SK-N-SH treated with all-trans-retinoic acid at 6 μM for 48 hours (cell line): ENCODE measurements around the gene RNF115.
"Not testable (repeated sequence)": the region's sequence is repeated elsewhere in the genome, so short reads cannot be mapped to it uniquely, and the experiment has no call there.

ENCODE experiments used
- ATAC-seq: fragments of 200-7000 bp; cut with Tn5 transposase; 3 replicates; pipeline ENCODE4 v1.9.1; 2020; ENCODE audit warnings: mild to moderate bottlenecking, moderate library complexity
- ARNTL ChIP-seq: fragments of 450-650 bp; formaldehyde crosslinking; IDR thresholded peaks from 2 replicates; pipeline ENCODE4 v1.5.0; 2020; ENCODE audit warnings: low read depth, mild to moderate bottlenecking, moderate library complexity, borderline replicate concordance
- ISL1 ChIP-seq: fragments of 250-450 bp; sonication (Bioruptor Pico); IDR thresholded peaks from 2 replicates; pipeline ENCODE4 v2.1.2; 2022; ENCODE audit warnings: mild to moderate bottlenecking, moderate library complexity
- SNAI2 ChIP-seq: fragments of 250-450 bp; sonication (Bioruptor Pico); IDR thresholded peaks from 2 replicates; pipeline ENCODE4 v1.5.0; 2020; ENCODE audit warnings: mild to moderate bottlenecking, moderate library complexity
- TOX ChIP-seq: fragments of 250-450 bp; sonication (Bioruptor Pico); IDR thresholded peaks from 2 replicates; pipeline ENCODE4 v1.8.0; 2021; ENCODE audit warnings: mild to moderate bottlenecking, moderate library complexity, borderline replicate concordance
- ZC3H10 ChIP-seq: fragments of 250-450 bp; sonication (Bioruptor Pico); IDR thresholded peaks from 2 replicates; pipeline ENCODE4 v1.5.1; 2021; ENCODE audit warnings: mild to moderate bottlenecking, moderate library complexity
- ZFP30 ChIP-seq: fragments of 450-650 bp; formaldehyde crosslinking; IDR thresholded peaks from 2 replicates; pipeline ENCODE4 v1.5.0; 2022; ENCODE audit warnings: mild to moderate bottlenecking, moderate library complexity
- ZNF565 ChIP-seq: fragments of 450-650 bp; formaldehyde crosslinking; conservative IDR thresholded peaks from 2 replicates; pipeline ENCODE4 v1.5.0; 2020; ENCODE audit warnings: low read depth, mild to moderate bottlenecking, moderate library complexity
- ZNF70 ChIP-seq: fragments of 450-650 bp; formaldehyde crosslinking; IDR thresholded peaks from 2 replicates; pipeline ENCODE4 v1.5.0; 2020; ENCODE audit warnings: mild to moderate bottlenecking, moderate library complexity
- TF ChIP-seq, protein P1 (sequence below): fragments of 250-450 bp; sonication (Bioruptor Pico); IDR thresholded peaks from 2 replicates; pipeline ENCODE4 v1.5.1; 2021; ENCODE audit warnings: mild to moderate bottlenecking, moderate library complexity
- TF ChIP-seq, protein P2 (sequence below): fragments of 250-450 bp; sonication (Bioruptor Pico); IDR thresholded peaks from 2 replicates; pipeline ENCODE4 v1.5.0; 2020; ENCODE audit warnings: mild to moderate bottlenecking, moderate library complexity
- TF ChIP-seq, protein P3 (sequence below): fragments of 250-450 bp; sonication (Bioruptor Pico); IDR thresholded peaks from 2 replicates; pipeline ENCODE4 v1.8.0; 2021; ENCODE audit warnings: low read depth, mild to moderate bottlenecking, moderate library complexity, borderline replicate concordance

RNF115 gene

DNA sequence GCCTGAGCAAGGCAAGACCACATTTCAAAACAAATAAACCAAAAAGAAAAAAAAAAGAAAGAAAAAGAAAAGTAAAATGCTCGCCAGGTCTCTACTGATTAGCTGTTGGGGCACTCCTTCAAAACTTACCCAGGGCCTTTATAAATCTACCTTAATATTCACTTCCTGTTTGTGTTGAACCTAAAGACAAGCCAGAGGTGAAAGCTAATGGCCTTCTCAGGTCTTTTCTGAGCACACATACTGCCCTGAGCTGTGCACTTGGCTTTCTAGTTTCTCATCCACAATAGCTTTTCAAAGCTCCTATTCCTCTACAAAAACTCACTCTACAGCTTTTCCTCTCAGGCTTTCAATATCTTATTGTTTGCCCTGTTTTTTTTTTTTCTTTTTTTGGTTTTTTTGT lies 50.5 kb downstream of the RNF115 start:
- TF ChIP-seq, protein P1, sequence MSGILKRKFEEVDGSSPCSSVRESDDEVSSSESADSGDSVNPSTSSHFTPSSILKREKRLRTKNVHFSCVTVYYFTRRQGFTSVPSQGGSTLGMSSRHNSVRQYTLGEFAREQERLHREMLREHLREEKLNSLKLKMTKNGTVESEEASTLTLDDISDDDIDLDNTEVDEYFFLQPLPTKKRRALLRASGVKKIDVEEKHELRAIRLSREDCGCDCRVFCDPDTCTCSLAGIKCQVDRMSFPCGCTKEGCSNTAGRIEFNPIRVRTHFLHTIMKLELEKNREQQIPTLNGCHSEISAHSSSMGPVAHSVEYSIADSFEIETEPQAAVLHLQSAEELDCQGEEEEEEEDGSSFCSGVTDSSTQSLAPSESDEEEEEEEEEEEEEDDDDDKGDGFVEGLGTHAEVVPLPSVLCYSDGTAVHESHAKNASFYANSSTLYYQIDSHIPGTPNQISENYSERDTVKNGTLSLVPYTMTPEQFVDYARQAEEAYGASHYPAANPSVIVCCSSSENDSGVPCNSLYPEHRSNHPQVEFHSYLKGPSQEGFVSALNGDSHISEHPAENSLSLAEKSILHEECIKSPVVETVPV (CRISPR knock-in tag) = no peak
- TF ChIP-seq, protein P2, sequence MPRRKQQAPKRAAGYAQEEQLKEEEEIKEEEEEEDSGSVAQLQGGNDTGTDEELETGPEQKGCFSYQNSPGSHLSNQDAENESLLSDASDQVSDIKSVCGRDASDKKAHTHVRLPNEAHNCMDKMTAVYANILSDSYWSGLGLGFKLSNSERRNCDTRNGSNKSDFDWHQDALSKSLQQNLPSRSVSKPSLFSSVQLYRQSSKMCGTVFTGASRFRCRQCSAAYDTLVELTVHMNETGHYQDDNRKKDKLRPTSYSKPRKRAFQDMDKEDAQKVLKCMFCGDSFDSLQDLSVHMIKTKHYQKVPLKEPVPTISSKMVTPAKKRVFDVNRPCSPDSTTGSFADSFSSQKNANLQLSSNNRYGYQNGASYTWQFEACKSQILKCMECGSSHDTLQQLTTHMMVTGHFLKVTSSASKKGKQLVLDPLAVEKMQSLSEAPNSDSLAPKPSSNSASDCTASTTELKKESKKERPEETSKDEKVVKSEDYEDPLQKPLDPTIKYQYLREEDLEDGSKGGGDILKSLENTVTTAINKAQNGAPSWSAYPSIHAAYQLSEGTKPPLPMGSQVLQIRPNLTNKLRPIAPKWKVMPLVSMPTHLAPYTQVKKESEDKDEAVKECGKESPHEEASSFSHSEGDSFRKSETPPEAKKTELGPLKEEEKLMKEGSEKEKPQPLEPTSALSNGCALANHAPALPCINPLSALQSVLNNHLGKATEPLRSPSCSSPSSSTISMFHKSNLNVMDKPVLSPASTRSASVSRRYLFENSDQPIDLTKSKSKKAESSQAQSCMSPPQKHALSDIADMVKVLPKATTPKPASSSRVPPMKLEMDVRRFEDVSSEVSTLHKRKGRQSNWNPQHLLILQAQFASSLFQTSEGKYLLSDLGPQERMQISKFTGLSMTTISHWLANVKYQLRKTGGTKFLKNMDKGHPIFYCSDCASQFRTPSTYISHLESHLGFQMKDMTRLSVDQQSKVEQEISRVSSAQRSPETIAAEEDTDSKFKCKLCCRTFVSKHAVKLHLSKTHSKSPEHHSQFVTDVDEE = no peak
- ATAC-seq = no peak

DNA sequence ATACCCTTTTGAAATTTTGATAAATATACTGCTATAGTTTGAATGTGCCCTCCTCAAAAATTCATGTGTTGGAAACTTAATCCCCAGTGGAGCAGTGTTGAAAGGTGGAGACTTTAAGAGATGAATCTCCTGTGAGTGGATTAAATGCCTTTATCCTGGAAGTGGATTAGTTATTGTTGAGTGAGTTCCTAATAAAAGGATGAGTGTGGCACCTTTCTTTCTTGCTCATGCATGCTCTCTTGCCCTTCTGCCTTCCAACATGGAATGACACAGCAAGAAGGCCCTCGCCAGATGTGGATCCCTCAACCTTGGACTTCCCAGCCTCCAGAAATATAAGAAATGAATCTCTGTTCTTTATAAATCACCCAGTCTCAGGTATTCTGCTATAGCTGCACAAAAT lies 52.8 kb downstream of the RNF115 start:
- TF ChIP-seq ZNF70 (CRISPR knock-in tag) (no peak), ISL1 (CRISPR knock-in tag) (no peak), ARNTL (CRISPR knock-in tag) (no peak), ZFP30 (no peak), ZNF565 (no peak), ZC3H10 (CRISPR knock-in tag) (no peak), SNAI2 (CRISPR knock-in tag) (no peak), TOX (CRISPR knock-in tag) (no peak)
- TF ChIP-seq, protein P3, sequence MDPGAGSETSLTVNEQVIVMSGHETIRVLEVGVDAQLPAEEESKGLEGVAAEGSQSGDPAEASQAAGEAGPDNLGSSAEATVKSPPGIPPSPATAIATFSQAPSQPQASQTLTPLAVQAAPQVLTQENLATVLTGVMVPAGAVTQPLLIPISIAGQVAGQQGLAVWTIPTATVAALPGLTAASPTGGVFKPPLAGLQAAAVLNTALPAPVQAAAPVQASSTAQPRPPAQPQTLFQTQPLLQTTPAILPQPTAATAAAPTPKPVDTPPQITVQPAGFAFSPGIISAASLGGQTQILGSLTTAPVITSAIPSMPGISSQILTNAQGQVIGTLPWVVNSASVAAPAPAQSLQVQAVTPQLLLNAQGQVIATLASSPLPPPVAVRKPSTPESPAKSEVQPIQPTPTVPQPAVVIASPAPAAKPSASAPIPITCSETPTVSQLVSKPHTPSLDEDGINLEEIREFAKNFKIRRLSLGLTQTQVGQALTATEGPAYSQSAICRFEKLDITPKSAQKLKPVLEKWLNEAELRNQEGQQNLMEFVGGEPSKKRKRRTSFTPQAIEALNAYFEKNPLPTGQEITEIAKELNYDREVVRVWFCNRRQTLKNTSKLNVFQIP (CRISPR knock-in tag) = no peak
- no peak for ATAC-seq

DNA sequence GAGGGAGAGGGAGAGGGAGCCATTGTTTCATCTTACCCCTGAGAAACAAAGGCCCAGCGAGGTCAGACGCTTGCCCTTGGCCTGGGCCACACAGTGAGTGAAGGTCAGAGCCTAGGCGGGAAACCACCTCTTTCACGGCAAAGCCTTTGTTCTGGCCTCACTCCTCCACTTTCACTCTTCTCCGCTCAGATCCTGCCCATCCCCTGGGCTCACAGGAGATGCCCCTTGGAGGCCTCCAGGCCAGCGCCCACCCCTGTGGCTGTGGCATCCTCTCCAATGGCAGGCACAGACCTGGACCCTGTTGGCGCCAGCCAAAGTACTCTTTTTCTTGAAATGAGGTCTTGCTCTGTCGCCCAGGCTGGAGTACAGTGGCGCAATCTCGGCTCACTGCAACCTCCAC lies 55.9 kb downstream of the RNF115 start:
- ATAC-seq = not testable (repeated sequence)

- ATAC-seq = not testable (repeated sequence)
These were observed 57.0 kb downstream of the RNF115 start for GRCh38 chr1:145766926-145767325.

DNA sequence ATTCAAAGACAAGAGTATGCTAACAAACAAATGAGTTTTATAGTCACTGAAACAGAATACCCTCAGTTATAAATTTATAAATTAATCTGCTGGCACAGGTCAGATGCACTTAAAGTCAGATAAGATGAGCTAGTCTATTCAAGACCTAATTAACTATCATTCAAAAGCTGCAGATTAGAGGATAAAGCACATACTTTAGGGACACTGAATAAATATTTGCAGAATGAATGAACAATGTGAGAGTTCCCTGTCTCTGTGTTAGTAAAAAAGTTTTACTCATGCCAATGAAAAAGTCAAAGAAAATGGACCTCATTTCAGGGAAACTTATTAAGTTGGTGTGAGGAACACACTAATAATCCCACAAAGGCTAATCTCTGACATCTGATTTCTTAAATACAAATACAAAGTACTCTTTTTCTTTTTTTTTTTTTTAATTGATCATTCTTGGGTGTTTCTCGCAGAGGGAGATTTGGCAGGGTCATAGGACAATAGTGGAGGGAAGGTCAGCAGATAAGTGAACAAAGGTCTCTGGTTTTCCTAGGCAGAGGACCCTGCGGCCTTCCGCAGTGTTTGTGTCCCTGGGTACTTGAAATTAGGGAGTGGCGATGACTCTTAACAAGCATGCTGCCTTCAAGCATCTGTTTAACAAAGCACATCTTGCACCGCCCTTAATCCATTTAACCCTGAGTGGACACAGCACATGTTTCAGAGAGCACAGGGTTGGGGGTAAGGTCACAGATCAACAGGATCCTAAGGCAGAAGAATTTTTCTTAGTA lies 58.1 kb downstream of the RNF115 start:
- peak; percentile 37; the same call in 2 of the 3 replicates for ATAC-seq
- TF ChIP-seq ISL1 (CRISPR knock-in tag) = peak; percentile 96

GRCh38 chr1:145765127-145765526 lies 58.8 kb downstream of the RNF115 start:
- ATAC-seq = not testable (repeated sequence)

- not testable (repeated sequence) for ATAC-seq
These were observed 59.5 kb downstream of the RNF115 start for GRCh38 chr1:145764231-145764940.

DNA sequence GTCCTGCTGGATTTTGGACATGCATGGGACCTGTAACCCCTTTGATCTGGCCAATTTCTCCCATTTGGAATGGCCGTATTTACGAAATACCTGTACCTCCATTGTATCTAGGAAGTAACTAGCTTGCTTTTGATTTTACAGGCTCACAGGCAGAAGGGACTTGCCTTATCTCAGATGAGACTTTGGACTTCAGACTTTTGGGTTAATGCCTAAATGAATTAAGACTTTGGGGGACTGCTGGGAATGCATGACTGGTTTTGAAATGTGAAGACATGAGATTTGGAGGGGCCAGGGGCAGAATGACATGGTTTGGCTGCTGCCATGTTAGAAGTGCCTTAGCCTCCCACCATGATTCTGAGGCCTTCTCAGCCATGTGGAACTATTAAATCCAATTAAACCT lies 61.9 kb downstream of the RNF115 start:
- not testable (repeated sequence) for ATAC-seq

GRCh38 chr1:145761498-145761897 lies 62.4 kb downstream of the RNF115 start:
- ATAC-seq = not testable (repeated sequence)

DNA sequence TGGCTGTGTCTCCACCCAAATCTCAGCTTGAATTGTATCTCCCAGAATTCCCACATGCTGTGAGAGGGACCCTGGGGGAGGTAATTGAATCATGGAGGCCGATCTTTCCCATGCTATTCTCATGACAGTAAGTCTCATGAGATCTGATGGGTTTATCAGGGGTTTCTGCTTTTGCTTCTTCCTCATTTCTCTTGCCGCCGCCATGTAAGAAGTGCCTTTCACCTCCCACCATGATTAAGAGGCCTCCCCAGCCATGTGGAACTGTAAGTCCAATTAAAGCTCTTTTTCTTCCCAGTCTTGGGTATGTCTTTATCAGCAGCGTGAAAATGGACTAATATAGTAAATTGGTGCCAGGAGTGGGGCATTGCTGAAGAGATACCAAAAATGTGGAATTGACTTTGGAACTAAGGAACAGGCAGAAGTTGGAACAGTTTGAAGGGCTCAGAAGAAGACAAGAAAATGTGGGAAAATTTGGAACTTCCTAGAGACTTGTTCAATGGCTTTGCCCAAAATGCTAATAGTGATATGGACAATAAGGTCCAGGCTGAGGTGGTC lies 63.4 kb downstream of the RNF115 start:
- not testable (repeated sequence) for ATAC-seq
